Epithelial cell of proximal tubule (primary cell): ENCODE measurements around the gene APLF. TPM values are rescaled to one million over a fixed set of nuclear protein-coding genes. Genes with fewer than 3 reads are reported as not detected.
"Not testable (repeated sequence)": the region's sequence is repeated elsewhere in the genome, so short reads cannot be mapped to it uniquely, and the experiment has no call there.

Experiments used
- DNase-seq: peaks from one replicate; pipeline ENCODE4 v3.0.0-alpha.2; 2011; ENCODE audit warnings: low read depth
- H3K4me3 ChIP-seq: 2 replicates; pipeline ENCODE4 v1.5.1; 2011; ENCODE audit warnings: low read depth, mild to moderate bottlenecking, low read length
- CTCF ChIP-seq: conservative IDR thresholded peaks from 2 replicates; pipeline ENCODE4 v1.5.1; 2012; ENCODE audit warnings: low read depth, mild to moderate bottlenecking, low read length
- total RNA-seq: library from RNA; depleted of rRNA; stranded (reverse); fragments of >200 nt; gene quantifications from 2 replicates; pipeline ENCODE4 v1.2.3, GENCODE V29; 2015

APLF gene
- total RNA-seq, 1 donor from 2014 or later, result 5.1 TPM

- TF ChIP-seq CTCF, result no peak
- no peak overlapping the region for H3K4me3 ChIP-seq
- no peak for DNase-seq
Observed at GRCh38 chr2:68565273-68565672, 97.9 kb downstream of the APLF start.

- H3K4me3 ChIP-seq, result no peak overlapping the region
- DNase-seq, result no peak
- TF ChIP-seq CTCF, result no peak
Observed at GRCh38 chr2:68565858-68566257, 98.5 kb downstream of the APLF start.

- no peak for DNase-seq
- no peak overlapping the region for H3K4me3 ChIP-seq
- no peak for TF ChIP-seq CTCF
Observed at GRCh38 chr2:68566362-68566761, 99.0 kb downstream of the APLF start.

GRCh38 chr2:68568116-68568515 lies 100.7 kb downstream of the APLF start:
- TF ChIP-seq CTCF, result no peak
- no peak overlapping the region for H3K4me3 ChIP-seq
- DNase-seq, result no peak

GRCh38 chr2:68569604-68570003 lies 102.2 kb downstream of the APLF start:
- H3K4me3 ChIP-seq, result no peak overlapping the region
- TF ChIP-seq CTCF, result no peak
- no peak for DNase-seq

GRCh38 chr2:68570434-68570833 lies 103.0 kb downstream of the APLF start:
- not testable (repeated sequence) for H3K4me3 ChIP-seq, DNase-seq

GRCh38 chr2:68574202-68574791 lies 106.9 kb downstream of the APLF start:
- no peak for DNase-seq
- no peak for TF ChIP-seq CTCF
- no peak overlapping the region for H3K4me3 ChIP-seq

- TF ChIP-seq CTCF, result no peak
- DNase-seq, result no peak
- no peak overlapping the region for H3K4me3 ChIP-seq
Observed at GRCh38 chr2:68577183-68577582, 109.8 kb downstream of the APLF start.
